HepG2 (cell line): ENCODE data around the gene CARMIL3. TPM values are rescaled to one million over a fixed set of nuclear protein-coding genes. Genes with fewer than 3 reads are reported as not detected.

ENCODE experiments used
- IRX3 ChIP-seq: sonication (generic); formaldehyde crosslinking; IDR thresholded peaks from 2 replicates; pipeline ENCODE4 v1.8.1; 2023; ENCODE audit warnings: mild to moderate bottlenecking, low read depth, missing genetic modification reagents, borderline replicate concordance
- LCORL ChIP-seq, 2 experiments: fragments of 450-650 bp in 1 of 2; sonication (generic) in 1 of 2; formaldehyde crosslinking in 1 of 2; IDR thresholded peaks; 2 replicates each; pipeline versions ENCODE4 v1.5.0 to v1.6.1; 2017 to 2020; ENCODE audit warnings: antibody characterized with exemption in 1 of 2, missing genetic modification reagents in 1 of 2
- NCOA1 ChIP-seq: sonication (generic); formaldehyde crosslinking; IDR thresholded peaks from 2 replicates; pipeline ENCODE4 v1.9.0; 2021; ENCODE audit warnings: missing genetic modification reagents
- RARG ChIP-seq: sonication (generic); formaldehyde crosslinking; IDR thresholded peaks from 2 replicates; pipeline ENCODE4 v1.4.0; 2020; ENCODE audit warnings: low read depth, mild to moderate bottlenecking, missing genetic modification reagents
- SPEN ChIP-seq: sonication (generic); formaldehyde crosslinking; IDR thresholded peaks from 2 replicates; pipeline ENCODE4 v1.5.1; 2020; ENCODE audit warnings: low read depth, mild to moderate bottlenecking, missing genetic modification reagents
- XRCC5 ChIP-seq: fragments of 200-400 bp; formaldehyde crosslinking; optimal IDR thresholded peaks from 2 replicates; pipeline ENCODE3; 2017; ENCODE audit warnings: mild to moderate bottlenecking, low read length
- ZBTB21 ChIP-seq: sonication (generic); formaldehyde crosslinking; IDR thresholded peaks from 2 replicates; pipeline ENCODE4 v1.4.0; 2020; ENCODE audit warnings: missing genetic modification reagents
- ZBTB39 ChIP-seq: sonication (generic); formaldehyde crosslinking; IDR thresholded peaks from 2 replicates; pipeline ENCODE4 v1.5.0; 2020; ENCODE audit warnings: missing genetic modification reagents
- ZBTB44 ChIP-seq: sonication (generic); formaldehyde crosslinking; IDR thresholded peaks from 2 replicates; pipeline ENCODE4 v1.4.0; 2020; ENCODE audit warnings: missing genetic modification reagents
- ZFP82 ChIP-seq: sonication (generic); formaldehyde crosslinking; IDR thresholded peaks from 2 replicates; pipeline ENCODE4 v1.5.1; 2020; ENCODE audit warnings: mild to moderate bottlenecking, missing genetic modification reagents, borderline replicate concordance
- ZNF138 ChIP-seq: sonication (generic); formaldehyde crosslinking; IDR thresholded peaks from 2 replicates; pipeline ENCODE4 v1.5.0; 2020; ENCODE audit warnings: mild to moderate bottlenecking, low read depth, missing genetic modification reagents
- ZNF780A ChIP-seq: sonication (generic); formaldehyde crosslinking; IDR thresholded peaks from 2 replicates; pipeline ENCODE4 v1.8.0; 2022; ENCODE audit warnings: mild to moderate bottlenecking, missing genetic modification reagents, moderate library complexity
- ZNF878 ChIP-seq: sonication (generic); formaldehyde crosslinking; IDR thresholded peaks from 2 replicates; pipeline ENCODE4 v1.8.1; 2023; ENCODE audit warnings: mild to moderate bottlenecking, missing genetic modification reagents, moderate library complexity
- polyA plus RNA-seq, 8 experiments: library from polyadenylated mRNA; depleted of rRNA in 3 of 8; stranded (reverse) in 7 of 8; unstranded in 1 of 8; fragments of >200 nt; fragmentation: Illumina TruSeq in 4 of 8; extraction: Trizol in 4 of 8; gene quantifications; 2 replicates each; pipeline versions ENCODE4 v1.2.1 to v1.2.3, GENCODE V29; 2011 to 2016; ENCODE audit warnings: low read depth in 4 of 8, missing spikeins in 1 of 8, mixed read lengths in 1 of 8; ENCODE audit not compliant: insufficient read depth in 1 of 8
- total RNA-seq, 5 experiments: library from RNA; depleted of rRNA; stranded (reverse); fragments of >200 nt; fragmentation: Illumina TruSeq; extraction: Trizol; gene quantifications; 2 replicates each; pipeline ENCODE4 v1.2.3, GENCODE V29; 2016; ENCODE audit warnings: low read depth in 1 of 5
- TF ChIP-seq, protein P1 (sequence below): sonication (generic); formaldehyde crosslinking; IDR thresholded peaks from 2 replicates; pipeline ENCODE4 v1.4.0; 2020; ENCODE audit warnings: missing genetic modification reagents
- TF ChIP-seq, protein P2 (sequence below): sonication (generic); formaldehyde crosslinking; IDR thresholded peaks from 2 replicates; pipeline ENCODE4 v1.4.0; 2020; ENCODE audit warnings: missing genetic modification reagents, borderline replicate concordance
- TF ChIP-seq, protein P3 (sequence below): sonication (generic); IDR thresholded peaks from 2 replicates; pipeline ENCODE4 v1.6.1; 2016; ENCODE audit warnings: low read depth, borderline replicate concordance

The CARMIL3 gene
- total and polyA plus RNA-seq, 2 of the 13 experiments (the other 11 are each of a cell fraction or from before 2014, with no cell fraction given): 0.27 to 0.55 TPM

GRCh38 chr14:24013654-24014514 is 37.9 kb upstream of the CARMIL3 start (continued):
- TF ChIP-seq ZFP82 (CRISPR knock-in tag) (no peak), ZBTB21 (no peak; the same call in 1 of the 2 replicates), IRX3 (CRISPR knock-in tag) (no peak), ZNF138 (CRISPR knock-in tag) (peak; percentile 58; the same call in 1 of the 2 replicates), SPEN (no peak; the same call in 1 of the 2 replicates), XRCC5 (peak; percentile 65), NCOA1 (CRISPR knock-in tag) (no peak), ZBTB44 (CRISPR knock-in tag) (no peak), LCORL (IDR thresholded peaks at IDR 0.05) (no peak), LCORL (CRISPR knock-in tag; IDR thresholded peaks at IDR 0.05) (peak; percentile 88), ZNF780A (0 out of 2 replicates have a peak, but pooled peaks have one; percentile 56), ZBTB39 (CRISPR knock-in tag) (no peak), ZNF878 (CRISPR knock-in tag) (no peak), RARG (CRISPR knock-in tag) (peak; percentile 42; the same call in 1 of the 2 replicates)
- TF ChIP-seq, protein P1, sequence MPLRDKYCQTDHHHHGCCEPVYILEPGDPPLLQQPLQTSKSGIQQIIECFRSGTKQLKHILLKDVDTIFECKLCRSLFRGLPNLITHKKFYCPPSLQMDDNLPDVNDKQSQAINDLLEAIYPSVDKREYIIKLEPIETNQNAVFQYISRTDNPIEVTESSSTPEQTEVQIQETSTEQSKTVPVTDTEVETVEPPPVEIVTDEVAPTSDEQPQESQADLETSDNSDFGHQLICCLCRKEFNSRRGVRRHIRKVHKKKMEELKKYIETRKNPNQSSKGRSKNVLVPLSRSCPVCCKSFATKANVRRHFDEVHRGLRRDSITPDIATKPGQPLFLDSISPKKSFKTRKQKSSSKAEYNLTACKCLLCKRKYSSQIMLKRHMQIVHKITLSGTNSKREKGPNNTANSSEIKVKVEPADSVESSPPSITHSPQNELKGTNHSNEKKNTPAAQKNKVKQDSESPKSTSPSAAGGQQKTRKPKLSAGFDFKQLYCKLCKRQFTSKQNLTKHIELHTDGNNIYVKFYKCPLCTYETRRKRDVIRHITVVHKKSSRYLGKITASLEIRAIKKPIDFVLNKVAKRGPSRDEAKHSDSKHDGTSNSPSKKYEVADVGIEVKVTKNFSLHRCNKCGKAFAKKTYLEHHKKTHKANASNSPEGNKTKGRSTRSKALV (CRISPR knock-in tag): no peak; the same call in 1 of the 2 replicates
- TF ChIP-seq, protein P2, sequence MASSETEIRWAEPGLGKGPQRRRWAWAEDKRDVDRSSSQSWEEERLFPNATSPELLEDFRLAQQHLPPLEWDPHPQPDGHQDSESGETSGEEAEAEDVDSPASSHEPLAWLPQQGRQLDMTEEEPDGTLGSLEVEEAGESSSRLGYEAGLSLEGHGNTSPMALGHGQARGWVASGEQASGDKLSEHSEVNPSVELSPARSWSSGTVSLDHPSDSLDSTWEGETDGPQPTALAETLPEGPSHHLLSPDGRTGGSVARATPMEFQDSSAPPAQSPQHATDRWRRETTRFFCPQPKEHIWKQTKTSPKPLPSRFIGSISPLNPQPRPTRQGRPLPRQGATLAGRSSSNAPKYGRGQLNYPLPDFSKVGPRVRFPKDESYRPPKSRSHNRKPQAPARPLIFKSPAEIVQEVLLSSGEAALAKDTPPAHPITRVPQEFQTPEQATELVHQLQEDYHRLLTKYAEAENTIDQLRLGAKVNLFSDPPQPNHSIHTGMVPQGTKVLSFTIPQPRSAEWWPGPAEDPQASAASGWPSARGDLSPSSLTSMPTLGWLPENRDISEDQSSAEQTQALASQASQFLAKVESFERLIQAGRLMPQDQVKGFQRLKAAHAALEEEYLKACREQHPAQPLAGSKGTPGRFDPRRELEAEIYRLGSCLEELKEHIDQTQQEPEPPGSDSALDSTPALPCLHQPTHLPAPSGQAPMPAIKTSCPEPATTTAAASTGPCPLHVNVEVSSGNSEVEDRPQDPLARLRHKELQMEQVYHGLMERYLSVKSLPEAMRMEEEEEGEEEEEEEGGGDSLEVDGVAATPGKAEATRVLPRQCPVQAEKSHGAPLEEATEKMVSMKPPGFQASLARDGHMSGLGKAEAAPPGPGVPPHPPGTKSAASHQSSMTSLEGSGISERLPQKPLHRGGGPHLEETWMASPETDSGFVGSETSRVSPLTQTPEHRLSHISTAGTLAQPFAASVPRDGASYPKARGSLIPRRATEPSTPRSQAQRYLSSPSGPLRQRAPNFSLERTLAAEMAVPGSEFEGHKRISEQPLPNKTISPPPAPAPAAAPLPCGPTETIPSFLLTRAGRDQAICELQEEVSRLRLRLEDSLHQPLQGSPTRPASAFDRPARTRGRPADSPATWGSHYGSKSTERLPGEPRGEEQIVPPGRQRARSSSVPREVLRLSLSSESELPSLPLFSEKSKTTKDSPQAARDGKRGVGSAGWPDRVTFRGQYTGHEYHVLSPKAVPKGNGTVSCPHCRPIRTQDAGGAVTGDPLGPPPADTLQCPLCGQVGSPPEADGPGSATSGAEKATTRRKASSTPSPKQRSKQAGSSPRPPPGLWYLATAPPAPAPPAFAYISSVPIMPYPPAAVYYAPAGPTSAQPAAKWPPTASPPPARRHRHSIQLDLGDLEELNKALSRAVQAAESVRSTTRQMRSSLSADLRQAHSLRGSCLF (CRISPR knock-in tag): no peak
- TF ChIP-seq, protein P3, sequence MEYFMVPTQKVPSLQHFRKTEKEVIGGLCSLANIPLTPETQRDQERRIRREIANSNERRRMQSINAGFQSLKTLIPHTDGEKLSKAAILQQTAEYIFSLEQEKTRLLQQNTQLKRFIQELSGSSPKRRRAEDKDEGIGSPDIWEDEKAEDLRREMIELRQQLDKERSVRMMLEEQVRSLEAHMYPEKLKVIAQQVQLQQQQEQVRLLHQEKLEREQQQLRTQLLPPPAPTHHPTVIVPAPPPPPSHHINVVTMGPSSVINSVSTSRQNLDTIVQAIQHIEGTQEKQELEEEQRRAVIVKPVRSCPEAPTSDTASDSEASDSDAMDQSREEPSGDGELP: no peak
